ENCODE data around the gene THSD4. TPM values are rescaled to one million over a fixed set of nuclear protein-coding genes. Genes with fewer than 3 reads are reported as not detected.

THSD4 gene
- total RNA-seq, 4 donors from 2014 or later = 10.7 to 59.5 (median 49.0) TPM

- no peak for TF ChIP-seq POLR2A (IDR thresholded peaks at IDR 0.05)
- TF ChIP-seq, protein P1, sequence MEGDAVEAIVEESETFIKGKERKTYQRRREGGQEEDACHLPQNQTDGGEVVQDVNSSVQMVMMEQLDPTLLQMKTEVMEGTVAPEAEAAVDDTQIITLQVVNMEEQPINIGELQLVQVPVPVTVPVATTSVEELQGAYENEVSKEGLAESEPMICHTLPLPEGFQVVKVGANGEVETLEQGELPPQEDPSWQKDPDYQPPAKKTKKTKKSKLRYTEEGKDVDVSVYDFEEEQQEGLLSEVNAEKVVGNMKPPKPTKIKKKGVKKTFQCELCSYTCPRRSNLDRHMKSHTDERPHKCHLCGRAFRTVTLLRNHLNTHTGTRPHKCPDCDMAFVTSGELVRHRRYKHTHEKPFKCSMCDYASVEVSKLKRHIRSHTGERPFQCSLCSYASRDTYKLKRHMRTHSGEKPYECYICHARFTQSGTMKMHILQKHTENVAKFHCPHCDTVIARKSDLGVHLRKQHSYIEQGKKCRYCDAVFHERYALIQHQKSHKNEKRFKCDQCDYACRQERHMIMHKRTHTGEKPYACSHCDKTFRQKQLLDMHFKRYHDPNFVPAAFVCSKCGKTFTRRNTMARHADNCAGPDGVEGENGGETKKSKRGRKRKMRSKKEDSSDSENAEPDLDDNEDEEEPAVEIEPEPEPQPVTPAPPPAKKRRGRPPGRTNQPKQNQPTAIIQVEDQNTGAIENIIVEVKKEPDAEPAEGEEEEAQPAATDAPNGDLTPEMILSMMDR (IDR thresholded peaks at IDR 0.05) = no peak
- Histone ChIP-seq H3K4me1 (no peaks in the 10 kb centered on the region), H3K4me3 (no peak overlapping the region), H3K36me3 (no peaks in the 10 kb centered on the region), H3K27ac (no peak overlapping the region), H3K9me3 (no peaks in the 10 kb centered on the region), H3K27me3 (no peaks in the 10 kb centered on the region)
- no peak for DNase-seq
Measured at GRCh38 chr15:71091601-71092000, 23.7 kb upstream of the THSD4 start.

DNA sequence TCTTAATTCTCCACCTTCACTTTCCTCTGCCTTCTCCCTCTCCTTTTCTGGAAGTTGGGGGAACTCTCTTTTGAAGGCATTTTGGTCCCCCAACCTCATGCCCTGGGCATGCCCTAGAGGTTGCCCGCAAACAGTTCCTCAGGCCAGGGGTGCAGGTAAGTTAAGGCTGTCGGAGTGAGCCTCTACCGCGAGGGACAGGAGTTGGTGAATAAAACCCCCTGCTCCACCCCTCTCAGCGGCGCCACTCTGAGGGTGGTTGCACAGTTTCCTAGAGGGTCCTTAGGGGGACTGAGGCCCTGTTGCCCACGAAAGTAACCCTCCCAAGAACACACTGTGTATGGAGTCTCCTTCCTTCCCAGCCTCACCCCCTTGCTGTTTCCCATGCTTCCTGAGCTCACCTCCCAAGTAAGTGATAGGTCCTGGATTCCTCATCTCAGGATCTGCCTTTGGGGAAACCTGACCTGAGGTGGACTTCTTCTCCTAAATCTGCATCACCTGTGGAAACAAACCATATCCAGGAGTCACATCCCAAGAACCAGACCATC, 23.1 kb upstream of the THSD4 start:
- Histone ChIP-seq H3K27ac (no peak overlapping the region), H3K9me3 (no peaks in the 10 kb centered on the region), H3K27me3 (no peaks in the 10 kb centered on the region), H3K4me1 (no peaks in the 10 kb centered on the region), H3K4me3 (no peak overlapping the region), H3K36me3 (no peaks in the 10 kb centered on the region)
- DNase-seq = no peak
- TF ChIP-seq, protein P1 (IDR thresholded peaks at IDR 0.05) = no peak
- TF ChIP-seq POLR2A (IDR thresholded peaks at IDR 0.05) = no peak

DNA sequence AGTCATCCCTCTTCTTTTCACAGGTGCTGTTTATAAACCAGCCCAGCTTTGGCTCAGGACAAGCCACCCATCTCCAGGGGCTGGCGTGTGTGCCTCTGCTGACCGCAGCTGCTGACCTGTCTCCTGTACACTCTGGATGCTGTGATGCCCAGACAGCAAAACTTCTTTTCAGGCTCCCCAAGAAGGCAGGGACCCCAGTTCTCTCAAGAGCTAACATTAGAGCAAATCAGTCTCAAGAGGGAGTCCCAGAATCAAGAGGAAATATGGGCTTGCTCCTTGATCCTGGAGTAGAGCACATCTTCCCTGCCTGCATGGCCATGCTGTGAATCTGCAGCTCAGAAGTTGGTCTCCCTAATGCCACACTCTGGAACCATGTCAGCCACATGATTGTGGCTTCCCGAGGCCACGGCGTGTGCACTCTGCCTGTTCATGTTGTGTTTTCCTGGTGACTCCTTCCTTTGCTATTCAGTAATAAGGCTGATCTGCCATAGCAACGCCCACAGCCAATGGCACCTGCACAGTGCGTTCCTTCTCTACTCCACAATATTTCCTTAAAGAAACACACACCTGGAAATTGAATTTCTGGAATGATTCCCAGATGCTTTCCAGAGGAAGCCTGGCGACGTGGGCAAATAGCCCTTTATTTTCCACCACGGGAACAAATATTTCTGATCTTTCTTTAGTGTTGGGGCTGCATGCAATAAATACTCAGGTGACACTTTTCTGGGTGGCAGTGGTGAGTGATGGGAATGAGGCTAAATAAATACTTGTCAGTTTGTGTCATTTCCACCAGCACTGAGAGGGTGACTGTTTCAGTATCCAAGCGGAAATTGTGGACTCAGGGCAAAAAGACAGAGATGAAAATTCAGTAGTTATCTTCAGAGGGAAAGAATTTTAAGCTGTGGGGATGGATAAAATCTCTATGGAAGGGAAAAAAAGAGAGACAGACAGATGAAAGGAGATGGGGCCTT, 21.9 kb upstream of the THSD4 start:
- peak in 2 of 3 donors; percentile 68 to 78 for DNase-seq
- no peak for TF ChIP-seq POLR2A (IDR thresholded peaks at IDR 0.05)
- TF ChIP-seq, protein P1 (IDR thresholded peaks at IDR 0.05) = no peak
- Histone ChIP-seq H3K4me3 (no peak overlapping the region), H3K9me3 (no peaks in the 10 kb centered on the region), H3K36me3 (no peaks in the 10 kb centered on the region), H3K4me1 (no peaks in the 10 kb centered on the region), H3K27ac (no peak overlapping the region), H3K27me3 (no peaks in the 10 kb centered on the region)

GRCh38 chr15:71094137-71094536, 21.1 kb upstream of the THSD4 start:
- Histone ChIP-seq H3K9me3 (no peaks in the 10 kb centered on the region), H3K27ac (no peak overlapping the region), H3K27me3 (no peaks in the 10 kb centered on the region), H3K36me3 (no peaks in the 10 kb centered on the region), H3K4me3 (no peak overlapping the region), H3K4me1 (no peaks in the 10 kb centered on the region)
- TF ChIP-seq POLR2A (IDR thresholded peaks at IDR 0.05) = no peak
- TF ChIP-seq, protein P1 (IDR thresholded peaks at IDR 0.05) = no peak
- no peak for DNase-seq

- H3K36me3 ChIP-seq = no peaks in the 10 kb centered on the region
- H3K27ac ChIP-seq = no peak overlapping the region
Measured at GRCh38 chr15:71096676-71097075, 18.6 kb upstream of the THSD4 start.

More at GRCh38 chr15:71096676-71097075, 18.6 kb upstream of the THSD4 start:
- H3K27me3 ChIP-seq = no peaks in the 10 kb centered on the region
- no peaks in the 10 kb centered on the region for H3K4me1 ChIP-seq
- H3K9me3 ChIP-seq = no peaks in the 10 kb centered on the region
- no peak for DNase-seq
- H3K4me3 ChIP-seq = no peak overlapping the region
- no peak for TF ChIP-seq POLR2A (IDR thresholded peaks at IDR 0.05)
- TF ChIP-seq, protein P1 (IDR thresholded peaks at IDR 0.05) = no peak
